HG02840 (cell line): Measurements from ENCODE around the gene IDUA.
"Not testable (repeated sequence)": the region's sequence is repeated elsewhere in the genome, so short reads cannot be mapped to it uniquely, and the experiment has no call there.

Experiments
- ATAC-seq: cut with Tn5 transposase; IDR thresholded peaks from one replicate; pipeline ENCODE4 v1.9.1; 2021; ENCODE audit warnings: mild to moderate bottlenecking, moderate library complexity, moderate number of reproducible peaks; ENCODE audit not compliant: unreplicated experiment, low FRiP score

IDUA gene

DNA sequence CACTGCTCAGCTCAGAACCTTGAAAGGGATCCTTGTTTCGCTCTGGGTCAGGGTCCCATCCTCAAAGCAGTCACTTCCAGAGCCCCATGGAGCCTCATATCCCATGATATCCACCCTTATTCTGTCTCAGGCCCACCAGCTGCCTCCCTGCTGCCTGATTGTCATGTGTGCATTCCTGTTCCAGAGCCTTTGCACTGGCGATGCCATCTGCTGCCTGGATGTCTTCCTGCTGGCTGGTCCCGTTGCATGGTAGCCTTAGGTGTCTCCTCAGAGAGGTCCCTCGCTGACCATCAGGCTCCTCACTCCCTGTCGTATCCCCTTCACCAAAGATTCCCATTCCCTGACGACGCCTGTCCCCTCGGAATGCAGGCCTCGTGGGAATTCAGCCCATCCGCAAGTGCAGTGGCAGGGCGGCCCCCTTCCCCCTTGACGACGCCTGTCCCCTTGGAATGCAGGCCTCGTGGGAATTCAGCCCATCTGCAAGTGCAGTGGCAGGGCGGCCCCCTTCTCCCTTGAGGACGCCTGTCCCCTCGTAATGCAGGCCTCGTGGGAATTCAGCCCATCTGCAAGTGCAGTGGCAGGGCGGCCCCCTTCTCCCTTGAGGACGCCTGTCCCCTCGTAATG, 12.5 kb downstream of the IDUA start:
- not testable (repeated sequence) for ATAC-seq

DNA sequence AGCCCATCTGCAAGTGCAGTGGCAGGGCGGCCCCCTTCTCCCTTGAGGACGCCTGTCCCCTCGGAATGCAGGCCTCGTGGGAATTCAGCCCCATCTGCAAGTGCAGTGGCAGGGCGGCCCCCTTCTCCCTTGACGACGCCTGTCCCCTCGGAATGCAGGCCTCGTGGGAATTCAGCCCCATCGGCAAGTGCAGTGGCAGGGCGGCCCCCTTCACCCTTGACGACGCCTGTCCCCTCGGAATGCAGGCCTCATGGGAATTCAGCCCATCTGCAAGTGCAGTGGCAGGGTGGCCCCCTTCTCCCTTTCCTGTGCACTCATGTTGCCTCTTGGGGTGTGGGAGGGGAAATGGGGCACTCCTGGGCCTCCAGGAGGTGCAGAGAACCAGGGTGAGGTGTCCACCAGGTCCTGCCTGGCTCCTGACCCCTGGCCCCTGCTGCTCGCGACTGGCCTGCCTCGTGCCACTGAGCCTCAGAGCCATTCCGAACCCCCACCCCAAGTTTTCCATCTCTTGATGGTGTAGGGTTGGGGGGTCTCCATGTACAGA, 13.1 kb downstream of the IDUA start:
- no peak for ATAC-seq

DNA sequence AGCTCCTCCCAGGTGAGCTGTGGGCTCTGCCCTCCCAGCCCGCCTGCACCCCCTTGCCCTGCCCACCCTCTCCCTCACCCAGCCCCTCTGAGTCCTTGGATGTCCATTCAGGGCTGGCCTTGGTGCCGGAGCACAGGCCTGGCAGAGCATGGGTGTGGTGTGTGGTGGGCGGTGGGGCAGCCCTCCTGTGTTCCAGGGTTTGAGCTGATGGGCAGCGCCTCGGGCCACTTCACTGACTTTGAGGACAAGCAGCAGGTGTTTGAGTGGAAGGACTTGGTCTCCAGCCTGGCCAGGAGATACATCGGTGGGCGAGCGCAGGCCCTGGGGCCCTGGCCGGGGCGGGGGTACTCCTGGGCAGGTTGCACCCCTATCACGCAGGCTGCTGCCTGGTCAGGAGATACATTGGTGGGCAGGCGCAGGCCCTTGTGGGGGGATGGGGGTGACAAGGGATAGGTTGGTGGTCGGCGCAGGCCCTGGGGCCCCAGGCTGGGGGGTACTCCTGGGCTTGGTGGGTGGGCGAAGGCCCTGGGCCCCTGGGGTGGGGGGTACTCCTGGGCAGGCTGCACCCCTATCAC, 13.9 kb downstream of the IDUA start:
- ATAC-seq = no peak

DNA sequence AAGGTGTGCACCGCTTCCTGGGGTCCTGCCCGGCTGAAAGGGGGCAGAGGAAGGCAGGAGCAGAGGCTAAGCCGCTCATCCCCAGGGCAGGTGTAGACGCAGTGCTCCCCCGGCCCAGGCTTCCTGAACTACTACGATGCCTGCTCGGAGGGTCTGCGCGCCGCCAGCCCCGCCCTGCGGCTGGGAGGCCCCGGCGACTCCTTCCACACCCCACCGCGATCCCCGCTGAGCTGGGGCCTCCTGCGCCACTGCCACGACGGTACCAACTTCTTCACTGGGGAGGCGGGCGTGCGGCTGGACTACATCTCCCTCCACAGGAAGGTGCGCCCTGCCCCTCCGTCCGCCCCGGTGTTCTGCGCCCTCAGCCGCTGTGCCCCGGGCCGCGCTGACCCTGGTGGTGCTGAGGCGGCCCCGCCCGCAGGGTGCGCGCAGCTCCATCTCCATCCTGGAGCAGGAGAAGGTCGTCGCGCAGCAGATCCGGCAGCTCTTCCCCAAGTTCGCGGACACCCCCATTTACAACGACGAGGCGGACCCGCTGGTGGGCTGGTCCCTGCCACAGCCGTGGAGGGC, 14.8 kb downstream of the IDUA start:
- ATAC-seq = no peak

DNA sequence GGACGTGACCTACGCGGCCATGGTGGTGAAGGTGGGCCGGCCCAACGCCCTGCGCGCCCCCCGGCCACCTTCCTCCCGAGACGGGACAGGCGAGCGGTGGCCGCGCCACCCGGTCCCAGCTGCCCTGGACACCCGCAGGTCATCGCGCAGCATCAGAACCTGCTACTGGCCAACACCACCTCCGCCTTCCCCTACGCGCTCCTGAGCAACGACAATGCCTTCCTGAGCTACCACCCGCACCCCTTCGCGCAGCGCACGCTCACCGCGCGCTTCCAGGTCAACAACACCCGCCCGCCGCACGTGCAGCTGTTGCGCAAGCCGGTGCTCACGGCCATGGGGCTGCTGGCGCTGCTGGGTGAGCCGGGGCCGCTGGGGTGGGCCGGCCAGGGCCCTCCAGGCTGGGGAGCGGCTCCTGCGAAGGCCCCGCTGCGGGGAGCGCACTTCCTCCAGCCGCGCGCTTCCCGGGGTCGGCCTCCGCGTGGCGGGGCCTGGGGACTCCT, 15.3 kb downstream of the IDUA start:
- ATAC-seq = no peak

DNA sequence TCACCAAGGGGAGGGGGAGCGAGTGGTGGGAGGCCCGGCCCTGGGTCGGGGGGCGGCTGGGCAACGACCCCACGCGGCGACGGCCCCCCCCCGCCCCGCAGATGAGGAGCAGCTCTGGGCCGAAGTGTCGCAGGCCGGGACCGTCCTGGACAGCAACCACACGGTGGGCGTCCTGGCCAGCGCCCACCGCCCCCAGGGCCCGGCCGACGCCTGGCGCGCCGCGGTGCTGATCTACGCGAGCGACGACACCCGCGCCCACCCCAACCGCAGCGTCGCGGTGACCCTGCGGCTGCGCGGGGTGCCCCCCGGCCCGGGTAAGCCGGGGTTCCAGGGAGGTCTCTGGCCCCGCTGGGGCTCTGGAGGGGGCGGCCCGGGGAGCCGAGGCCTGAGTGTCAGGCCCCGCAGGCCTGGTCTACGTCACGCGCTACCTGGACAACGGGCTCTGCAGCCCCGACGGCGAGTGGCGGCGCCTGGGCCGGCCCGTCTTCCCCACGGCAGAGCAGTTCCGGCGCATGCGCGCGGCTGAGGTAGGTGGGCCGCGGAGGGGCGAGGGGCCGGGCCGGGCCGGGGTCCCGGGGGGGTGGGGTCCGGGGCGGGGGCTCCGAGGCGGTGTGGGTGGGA, 15.9 kb downstream of the IDUA start:
- no peak for ATAC-seq

DNA sequence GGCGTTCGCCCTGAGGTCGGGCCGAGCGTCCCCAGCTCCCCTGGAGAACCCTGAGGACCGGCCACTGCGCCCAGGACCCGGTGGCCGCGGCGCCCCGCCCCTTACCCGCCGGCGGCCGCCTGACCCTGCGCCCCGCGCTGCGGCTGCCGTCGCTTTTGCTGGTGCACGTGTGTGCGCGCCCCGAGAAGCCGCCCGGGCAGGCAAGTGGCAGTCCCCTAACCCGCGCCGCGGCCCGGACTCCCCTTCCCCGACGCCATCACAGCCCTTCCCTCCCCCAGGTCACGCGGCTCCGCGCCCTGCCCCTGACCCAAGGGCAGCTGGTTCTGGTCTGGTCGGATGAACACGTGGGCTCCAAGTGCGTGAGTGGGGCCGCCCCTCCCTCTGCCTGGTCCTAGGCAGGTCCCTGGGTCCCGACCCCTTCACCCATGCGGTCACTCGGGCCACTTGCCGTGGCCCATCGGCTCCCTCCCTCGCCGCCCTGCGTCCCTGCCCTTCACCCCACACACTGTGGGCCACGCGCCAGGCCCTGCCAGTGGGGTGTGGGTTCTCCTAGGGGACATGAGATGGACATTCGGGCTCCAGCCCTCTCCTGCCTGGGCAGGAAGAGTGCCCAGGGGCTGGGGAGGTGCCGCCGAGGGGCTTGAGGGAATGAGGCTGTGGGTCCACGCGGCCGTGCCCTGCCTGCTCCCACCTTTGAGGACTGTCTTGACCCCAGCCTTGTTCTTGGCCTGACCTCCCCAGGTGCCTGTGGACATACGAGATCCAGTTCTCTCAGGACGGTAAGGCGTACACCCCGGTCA, 16.6 kb downstream of the IDUA start:
- ATAC-seq = no peak

DNA sequence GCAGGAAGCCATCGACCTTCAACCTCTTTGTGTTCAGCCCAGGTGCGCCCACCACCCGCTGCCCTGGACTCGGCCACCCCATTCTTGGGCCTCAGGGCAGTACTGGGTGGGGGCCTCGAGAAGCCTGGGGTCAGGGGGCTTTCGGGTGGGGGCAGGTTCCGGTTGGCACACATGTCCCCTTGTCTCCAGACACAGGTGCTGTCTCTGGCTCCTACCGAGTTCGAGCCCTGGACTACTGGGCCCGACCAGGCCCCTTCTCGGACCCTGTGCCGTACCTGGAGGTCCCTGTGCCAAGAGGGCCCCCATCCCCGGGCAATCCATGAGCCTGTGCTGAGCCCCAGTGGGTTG, 17.2 kb downstream of the IDUA start:
- no peak for ATAC-seq

DNA sequence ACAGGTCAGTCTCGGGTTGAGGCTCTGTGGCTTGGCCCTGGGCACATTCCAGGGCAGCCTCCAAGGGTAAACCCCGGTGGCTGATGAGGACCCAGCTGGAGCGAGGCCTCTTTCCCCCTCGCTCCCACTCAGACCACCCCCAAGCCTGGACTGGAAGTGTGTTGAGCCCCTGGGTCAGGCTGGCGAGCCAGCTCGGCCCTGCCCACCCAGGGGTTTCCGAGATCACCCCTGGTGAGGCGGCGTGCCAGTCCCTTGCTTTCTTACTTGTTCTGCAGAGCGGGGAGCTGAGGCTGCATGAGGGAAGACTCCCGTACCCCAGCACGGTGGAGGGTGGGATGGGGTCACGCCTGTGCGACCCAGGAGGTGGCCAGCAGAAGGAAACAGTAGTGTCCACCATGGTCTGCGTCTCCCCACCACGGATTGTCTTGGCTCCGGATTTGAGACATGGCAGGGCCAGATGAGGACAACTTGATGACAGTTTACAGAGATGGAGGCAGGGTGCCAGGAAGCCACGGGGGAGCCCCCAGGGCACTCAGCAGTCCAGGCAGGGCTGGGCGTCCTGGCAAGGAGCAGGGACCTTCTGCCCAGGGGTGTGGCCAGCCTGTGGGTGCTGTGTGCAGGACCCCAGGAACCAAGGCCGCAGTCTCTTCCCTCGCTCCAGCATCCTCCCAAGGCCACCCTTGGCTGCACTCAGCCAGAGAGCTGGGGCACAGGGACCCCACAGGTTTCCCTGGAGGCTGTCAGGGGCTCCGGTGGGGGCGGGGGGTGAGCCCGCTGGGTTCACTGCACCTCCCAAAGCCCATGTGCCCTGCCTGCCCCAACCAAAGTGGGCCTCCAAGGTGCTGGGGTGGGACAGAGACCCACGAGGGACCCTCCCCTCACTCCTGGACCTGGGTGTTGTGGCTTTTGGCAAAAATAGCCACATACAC, 18.0 kb downstream of the IDUA start:
- no peak for ATAC-seq

DNA sequence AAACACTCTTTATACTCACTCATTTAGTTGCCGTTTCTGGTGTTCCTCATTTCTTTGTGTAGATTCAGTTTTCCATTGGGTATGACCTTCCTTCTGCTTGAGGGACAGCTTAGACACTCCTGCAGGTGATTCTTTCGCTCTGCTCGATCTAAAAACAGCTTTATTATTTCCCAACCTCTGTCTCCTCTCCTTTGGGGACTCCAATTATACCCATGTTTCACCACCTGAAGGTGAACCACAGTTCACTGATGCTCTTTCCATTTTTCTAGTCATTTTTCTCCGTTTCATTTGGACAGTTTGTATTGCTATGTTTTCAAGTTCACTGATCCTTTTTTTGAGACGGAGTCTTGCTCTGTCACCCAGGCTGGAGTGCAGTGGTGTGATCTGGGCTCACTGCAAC, 20.0 kb downstream of the IDUA start:
- ATAC-seq = no peak

DNA sequence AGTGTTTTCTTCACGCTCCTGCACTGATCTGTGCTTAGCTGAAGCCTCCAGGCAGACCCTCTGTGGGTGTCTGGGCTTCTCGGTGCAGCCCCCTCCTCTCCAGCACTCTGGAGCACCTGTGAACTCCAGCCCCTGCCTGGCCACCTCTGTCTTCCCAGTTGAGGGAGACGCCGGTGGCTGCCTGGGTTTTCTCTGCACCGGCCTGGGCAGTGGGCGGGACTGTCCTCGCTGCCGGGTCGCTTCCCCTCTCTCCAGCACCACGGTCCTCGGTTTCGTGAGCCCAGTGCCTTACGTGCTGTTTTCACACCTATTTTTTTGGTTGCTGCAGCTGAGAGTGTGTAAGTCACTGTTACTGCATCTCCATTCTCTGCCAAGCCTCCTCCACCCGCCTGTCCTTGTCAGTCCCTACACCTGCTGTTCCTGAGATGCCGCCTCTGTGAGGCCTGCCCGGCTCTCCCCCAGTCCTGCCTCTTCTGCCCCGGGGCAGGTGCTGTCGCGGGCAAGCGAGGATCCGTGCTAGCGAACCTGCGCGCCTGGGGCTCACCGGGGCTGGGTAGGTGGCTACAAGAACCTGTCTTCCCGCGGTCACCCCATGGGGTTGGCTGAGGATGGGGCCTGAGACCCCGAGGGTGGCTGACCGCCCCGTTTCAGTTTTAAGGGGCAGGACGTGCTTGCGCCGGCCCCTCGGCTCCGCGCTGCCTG, 22.1 kb downstream of the IDUA start:
- peak; percentile 2 for ATAC-seq

DNA sequence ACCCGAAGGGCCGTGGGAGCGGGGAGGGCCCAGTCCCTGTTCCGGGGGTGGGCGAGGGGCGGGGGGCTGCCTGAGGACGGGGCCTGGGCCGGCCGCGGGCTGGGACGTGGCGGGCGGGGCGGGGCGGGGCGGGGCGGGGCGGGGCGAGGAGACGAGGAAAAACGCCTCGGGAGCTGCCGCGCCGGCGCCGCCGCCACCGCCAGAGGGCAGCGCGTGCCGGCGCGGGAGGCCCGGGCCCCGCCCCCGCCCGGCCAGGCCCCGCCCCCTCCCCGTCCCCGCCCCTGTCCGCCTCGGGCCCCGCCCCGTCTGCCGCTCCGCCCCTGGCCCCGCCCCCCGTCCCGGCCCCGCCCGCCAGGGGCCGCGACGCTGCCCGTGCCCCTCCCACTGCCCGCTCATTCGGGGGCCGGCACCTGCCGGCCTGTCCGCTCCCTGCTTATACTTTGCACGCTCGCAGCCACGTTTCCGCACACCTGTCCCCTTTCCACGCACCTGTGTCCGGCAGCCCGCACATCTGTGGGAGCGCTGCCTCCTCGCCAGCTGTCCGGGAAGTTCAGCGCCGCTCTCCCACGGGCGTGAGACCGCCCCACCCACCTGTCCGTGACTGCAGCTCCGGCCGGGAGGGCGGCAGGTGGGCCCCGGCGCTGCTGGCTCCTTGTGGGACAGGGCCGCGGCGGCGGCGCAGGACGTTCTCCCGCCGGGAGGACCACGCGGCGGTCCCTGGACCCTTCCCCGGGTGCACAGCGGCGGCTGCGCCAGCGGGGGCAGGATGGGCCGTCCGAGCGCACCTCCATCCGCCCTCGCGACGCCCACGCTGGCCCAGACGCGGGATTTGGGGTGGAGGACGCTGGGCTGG, 22.9 kb downstream of the IDUA start:
- ATAC-seq = peak; percentile 47

DNA sequence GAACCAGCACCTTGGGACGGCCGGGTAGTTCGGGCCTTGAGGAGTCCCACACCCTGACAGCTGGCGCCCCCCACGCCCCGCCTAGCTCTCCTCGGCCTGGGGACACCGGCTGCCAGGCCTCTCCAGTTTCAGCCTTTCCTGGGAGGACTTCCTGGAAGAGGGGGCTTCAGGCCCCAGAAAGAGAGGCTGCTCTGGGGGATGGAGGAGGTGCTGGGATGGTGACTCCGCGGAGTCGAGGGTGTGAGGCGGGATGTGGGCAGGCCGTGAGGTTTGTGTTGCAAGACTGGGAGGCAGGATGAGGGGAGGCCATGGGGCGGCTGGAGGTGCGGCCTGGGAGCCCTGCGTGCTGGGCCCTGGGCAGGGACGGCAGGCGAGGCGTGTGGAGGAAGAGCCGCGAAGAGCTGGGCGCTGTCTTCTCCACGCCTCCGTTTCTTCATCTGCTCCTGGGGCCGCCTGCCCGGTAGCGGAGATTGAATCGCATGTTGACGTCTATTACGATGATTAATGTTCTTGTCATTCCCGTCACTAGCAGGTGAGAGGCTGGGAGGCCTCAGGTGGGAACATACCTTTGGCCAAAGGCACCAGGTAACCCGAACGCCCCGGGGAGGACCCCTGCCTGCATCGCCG, 23.7 kb downstream of the IDUA start:
- ATAC-seq = peak; percentile 8

DNA sequence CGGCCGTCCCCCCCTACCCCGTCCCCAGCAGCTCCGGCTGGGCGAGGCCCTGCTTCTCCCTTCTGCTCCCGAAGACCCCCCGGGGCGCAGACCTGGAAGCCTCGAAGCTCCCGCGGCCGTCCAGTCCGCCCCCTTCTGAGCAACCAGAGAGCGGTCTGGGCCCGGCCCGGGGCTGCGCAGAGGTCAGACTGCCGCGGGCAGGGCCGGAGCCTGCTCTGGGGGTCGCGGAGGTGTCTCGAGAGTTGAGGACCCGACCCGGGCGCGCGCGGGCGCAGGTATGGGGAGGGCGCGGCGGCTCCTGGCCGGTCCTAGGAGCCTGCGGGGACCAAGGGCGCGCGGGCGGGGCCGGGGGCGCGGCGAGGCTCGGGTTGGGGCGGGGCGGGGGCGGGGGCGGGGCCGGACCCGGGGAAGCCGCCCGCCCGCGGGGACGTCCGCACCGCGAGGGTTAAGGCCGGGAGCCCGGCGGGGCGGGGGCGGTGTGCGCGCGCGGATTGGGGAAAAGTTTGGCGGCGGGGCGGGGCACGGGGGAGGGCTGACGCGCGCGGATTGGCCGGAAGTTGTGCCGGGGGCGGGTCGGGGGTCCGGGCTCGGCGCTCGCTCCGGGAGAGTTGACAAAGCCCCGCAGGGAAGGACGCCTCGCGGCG, 24.3 kb downstream of the IDUA start, which contains the start of gene FGFRL1:
TSS of gene FGFRL1 (plus strand) at position 605 of the 644 bp plus-strand sequence. CDS start 860 bp downstream, outside the sequence.
- ATAC-seq = no peak

DNA sequence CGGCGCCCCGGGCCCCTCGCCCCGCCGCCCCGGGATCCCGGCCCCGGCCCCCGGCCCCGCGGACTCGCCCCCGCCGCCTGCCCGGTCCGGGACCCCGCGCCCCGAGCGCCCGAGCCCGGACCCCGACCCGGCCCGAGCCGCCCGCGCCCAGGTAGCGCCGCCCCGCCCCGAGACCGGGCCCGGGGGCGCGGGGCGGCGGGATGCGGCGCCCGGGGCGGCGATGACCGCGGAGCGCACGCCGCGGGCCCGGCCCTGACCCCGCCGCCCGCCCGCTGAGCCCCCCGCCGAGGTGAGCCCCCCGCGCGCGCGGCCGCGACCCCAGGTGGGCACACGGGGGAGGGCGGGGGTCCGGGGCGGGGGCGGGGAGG, 24.8 kb downstream of the IDUA start:
- no peak for ATAC-seq

DNA sequence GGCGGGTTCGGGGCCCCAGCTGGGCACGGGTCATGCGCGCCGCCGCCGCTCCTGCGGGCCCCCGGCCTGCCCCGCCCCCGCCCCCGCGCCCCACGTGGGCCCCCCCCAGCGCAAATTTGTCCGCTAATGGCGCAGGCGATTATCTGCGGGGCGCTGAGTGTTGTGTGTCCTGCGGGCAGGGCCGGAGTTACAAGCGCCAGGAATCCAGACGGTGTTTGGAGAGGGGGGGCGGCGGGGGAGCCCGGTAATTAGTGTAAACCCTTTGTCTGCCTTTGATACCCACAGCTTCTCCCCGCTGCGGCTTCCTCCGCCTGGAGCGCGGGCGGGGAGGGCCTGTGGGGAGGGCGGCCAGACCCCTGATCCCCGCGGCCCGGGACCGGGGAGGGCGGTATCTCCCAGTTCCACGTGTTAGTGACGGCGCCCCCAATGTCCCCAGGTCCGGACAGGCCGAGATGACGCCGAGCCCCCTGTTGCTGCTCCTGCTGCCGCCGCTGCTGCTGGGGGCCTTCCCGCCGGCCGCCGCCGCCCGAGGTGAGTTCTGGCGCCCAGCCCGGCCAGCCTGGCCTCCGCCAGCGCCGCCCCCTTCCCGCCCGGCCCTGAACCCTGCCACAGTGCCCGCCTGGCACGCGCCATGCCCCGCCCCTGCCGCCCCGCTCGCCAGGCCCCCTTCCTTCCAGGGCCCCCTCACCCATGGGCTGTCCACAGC, 25.3 kb downstream of the IDUA start:
- no peak for ATAC-seq
